Measurements from ENCODE around the gene OR6V1.

The OR6V1 gene

GRCh38 chr7:143027683-143028082 lies 24.5 kb upstream of the OR6V1 start:
- no peaks in the 10 kb centered on the region for H3K79me2 ChIP-seq (ENCODE audit: insufficient read depth, low read depth)
- H4K20me1 ChIP-seq (ENCODE audit: insufficient read depth) = no peaks in the 10 kb centered on the region
- no peak overlapping the region for H3K4me3 ChIP-seq (IDR thresholded peaks at IDR 0.05; ENCODE audit: insufficient read depth, low read depth, low read length)
- H3K4me2 ChIP-seq = no peak overlapping the region
- no peak overlapping the region for H3K9ac ChIP-seq
- H3K27me3 ChIP-seq (ENCODE audit: insufficient read depth, low read depth) = no peaks in the 10 kb centered on the region
- no peak overlapping the region for H2AFZ ChIP-seq (ENCODE audit: low read depth)
- no peak overlapping the region for H3K27ac ChIP-seq
- no peaks in the 10 kb centered on the region for H3K36me3 ChIP-seq (ENCODE audit: insufficient read depth)
- no peaks in the 10 kb centered on the region for H3K4me1 ChIP-seq (ENCODE audit: low read depth, poor library complexity, severe bottlenecking)
- TF ChIP-seq CTCF (conservative IDR thresholded peaks at IDR 0.05; ENCODE audit: low read depth, low read length) = no peak

- Histone ChIP-seq H2AFZ (ENCODE audit: low read depth) (no peak overlapping the region), H3K9ac (no peak overlapping the region), H3K4me3 (IDR thresholded peaks at IDR 0.05; ENCODE audit: insufficient read depth, low read depth, low read length) (no peak overlapping the region), H3K79me2 (ENCODE audit: insufficient read depth, low read depth) (no peaks in the 10 kb centered on the region), H3K27me3 (ENCODE audit: insufficient read depth, low read depth) (no peaks in the 10 kb centered on the region), H3K36me3 (ENCODE audit: insufficient read depth) (no peaks in the 10 kb centered on the region), H4K20me1 (ENCODE audit: insufficient read depth) (no peaks in the 10 kb centered on the region), H3K4me2 (no peak overlapping the region), H3K27ac (no peak overlapping the region), H3K4me1 (ENCODE audit: low read depth, poor library complexity, severe bottlenecking) (no peaks in the 10 kb centered on the region)
- no peak for TF ChIP-seq CTCF (conservative IDR thresholded peaks at IDR 0.05; ENCODE audit: low read depth, low read length)
These were observed 13.5 kb upstream of the OR6V1 start for GRCh38 chr7:143038635-143039034.

GRCh38 chr7:143040209-143040715 lies 11.9 kb upstream of the OR6V1 start:
- H3K27ac ChIP-seq = no peak overlapping the region
- H3K36me3 ChIP-seq (ENCODE audit: insufficient read depth) = no peaks in the 10 kb centered on the region
- no peaks in the 10 kb centered on the region for H4K20me1 ChIP-seq (ENCODE audit: insufficient read depth)
- no peak overlapping the region for H3K4me3 ChIP-seq (IDR thresholded peaks at IDR 0.05; ENCODE audit: insufficient read depth, low read depth, low read length)
- TF ChIP-seq CTCF (conservative IDR thresholded peaks at IDR 0.05; ENCODE audit: low read depth, low read length) = no peak
- H3K4me1 ChIP-seq (ENCODE audit: low read depth, poor library complexity, severe bottlenecking) = no peaks in the 10 kb centered on the region
- no peaks in the 10 kb centered on the region for H3K27me3 ChIP-seq (ENCODE audit: insufficient read depth, low read depth)
- no peak overlapping the region for H2AFZ ChIP-seq (ENCODE audit: low read depth)
- no peak overlapping the region for H3K4me2 ChIP-seq
- H3K9ac ChIP-seq = no peak overlapping the region
- no peaks in the 10 kb centered on the region for H3K79me2 ChIP-seq (ENCODE audit: insufficient read depth, low read depth)

- Histone ChIP-seq H3K4me2 (no peak overlapping the region), H4K20me1 (ENCODE audit: insufficient read depth) (no peaks in the 10 kb centered on the region), H3K9ac (no peak overlapping the region), H3K79me2 (ENCODE audit: insufficient read depth, low read depth) (no peaks in the 10 kb centered on the region), H3K36me3 (ENCODE audit: insufficient read depth) (no peaks in the 10 kb centered on the region), H3K27ac (no peak overlapping the region), H2AFZ (ENCODE audit: low read depth) (no peak overlapping the region), H3K4me3 (IDR thresholded peaks at IDR 0.05; ENCODE audit: insufficient read depth, low read depth, low read length) (no peak overlapping the region), H3K4me1 (ENCODE audit: low read depth, poor library complexity, severe bottlenecking) (no peaks in the 10 kb centered on the region), H3K27me3 (ENCODE audit: insufficient read depth, low read depth) (no peaks in the 10 kb centered on the region)
- TF ChIP-seq CTCF (conservative IDR thresholded peaks at IDR 0.05; ENCODE audit: low read depth, low read length) = no peak
These were observed 10.8 kb upstream of the OR6V1 start for GRCh38 chr7:143041346-143041745.

All from KMS-11 (cell line).